Hematopoietic multipotent progenitor cell treated with erythropoietin and hydrocortisone succinate and interleukin-3 and kit ligand, for 6 days (in vitro differentiated cells): ENCODE measurements around the gene SCN4B.

Source experiments
- DNase-seq: peaks from one replicate; pipeline ENCODE4 v3.0.0-alpha.2; 2015

The SCN4B gene

DNA sequence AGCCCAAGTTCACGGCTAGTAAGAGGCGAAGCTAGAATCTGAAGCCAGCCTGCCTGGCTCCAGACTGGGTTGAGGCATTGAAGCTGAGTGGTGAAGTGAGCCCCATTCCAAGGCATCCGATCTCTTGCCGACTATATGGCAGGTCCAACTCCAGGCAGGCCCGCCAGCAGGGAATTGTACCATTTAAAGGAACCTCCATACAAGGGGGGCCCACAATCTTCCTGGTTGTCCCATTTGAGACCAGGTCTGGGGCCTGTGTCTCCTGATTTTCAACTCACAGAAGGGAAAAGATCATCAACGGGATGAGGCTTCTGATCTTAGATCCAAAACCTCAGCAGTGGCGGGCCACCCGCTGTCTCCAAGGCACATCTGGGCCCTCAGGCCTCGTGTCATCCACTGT is 19.7 kb upstream of the SCN4B start:
- DNase-seq: no peak

DNA sequence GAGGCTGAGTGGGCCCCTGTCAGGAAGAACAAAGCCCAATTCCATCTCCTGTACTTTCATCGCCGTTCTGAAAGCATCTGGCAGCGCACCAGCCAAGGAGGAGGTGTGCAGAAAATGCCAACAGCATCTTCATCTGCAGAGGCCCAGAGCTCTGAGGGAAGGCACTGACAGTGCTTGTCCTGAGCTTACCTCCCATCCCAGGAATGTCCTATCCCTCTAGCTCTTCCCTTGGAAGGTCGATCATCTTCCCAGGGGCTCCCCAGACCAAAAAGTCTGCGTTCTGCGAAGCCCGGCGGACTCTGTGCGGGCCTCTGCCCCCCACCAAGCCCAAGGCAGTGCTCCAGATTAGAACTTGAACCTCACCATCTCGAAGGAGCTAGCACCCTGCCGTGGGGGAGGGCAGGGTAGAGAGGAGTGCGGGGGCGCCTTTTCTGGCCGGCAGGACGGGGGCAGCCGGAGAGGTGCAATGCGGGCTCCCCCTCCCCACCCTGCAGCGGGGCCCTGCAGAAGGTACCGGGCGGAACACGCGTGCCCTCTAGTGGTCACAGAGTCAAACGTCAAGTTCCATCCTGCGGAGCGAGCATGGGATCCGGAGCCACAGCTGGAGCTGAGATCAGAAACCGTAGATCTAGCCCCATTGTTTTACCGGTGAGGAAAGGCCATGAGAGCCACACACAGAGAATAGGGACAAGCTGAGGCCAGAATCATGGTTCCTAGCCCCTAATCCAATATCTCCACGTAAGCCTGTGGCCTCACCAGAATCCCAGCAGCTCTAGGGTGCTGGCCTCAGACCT is 18.8 kb upstream of the SCN4B start:
- DNase-seq: peak; percentile 82

DNA sequence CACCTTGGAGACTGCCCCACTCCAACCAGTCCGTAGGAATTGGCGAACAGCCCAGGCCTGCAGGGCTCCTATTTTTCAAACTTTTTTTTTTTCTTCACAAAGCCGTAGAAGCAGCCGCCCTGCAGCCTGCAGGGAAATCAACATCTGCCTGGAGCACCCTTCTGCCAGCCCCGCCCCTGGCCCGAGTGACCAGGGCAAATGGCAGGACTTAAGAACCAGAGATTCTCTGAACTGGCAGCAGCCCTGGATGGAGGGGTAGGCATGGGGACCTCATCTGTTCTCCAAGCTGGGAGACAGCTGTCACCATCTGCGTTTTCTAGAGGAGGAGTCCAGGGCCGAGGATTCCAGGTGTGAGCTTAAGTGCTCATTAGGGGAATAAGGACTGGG is 18.3 kb upstream of the SCN4B start:
- DNase-seq: no peak

DNA sequence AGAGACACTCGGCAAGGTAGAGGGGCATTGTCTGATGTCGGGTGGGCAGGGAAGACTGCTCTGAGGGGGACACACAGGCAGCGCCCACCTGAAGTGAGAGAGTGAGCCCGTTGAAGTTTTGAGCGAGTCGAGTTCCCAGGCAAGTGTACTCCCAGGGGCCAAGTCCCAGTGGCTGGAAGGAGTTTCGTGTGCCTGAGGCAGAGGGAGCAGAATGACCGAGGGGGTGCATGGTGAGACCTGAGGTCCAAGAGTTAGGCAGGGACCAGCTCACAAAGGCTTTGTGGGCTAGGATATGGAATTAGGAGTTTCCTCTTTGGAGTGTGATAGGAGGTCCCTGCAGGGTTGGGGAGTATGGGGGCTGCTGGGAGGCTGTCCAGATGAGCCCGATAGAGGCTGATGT is 17.6 kb upstream of the SCN4B start:
- DNase-seq: no peak

DNA sequence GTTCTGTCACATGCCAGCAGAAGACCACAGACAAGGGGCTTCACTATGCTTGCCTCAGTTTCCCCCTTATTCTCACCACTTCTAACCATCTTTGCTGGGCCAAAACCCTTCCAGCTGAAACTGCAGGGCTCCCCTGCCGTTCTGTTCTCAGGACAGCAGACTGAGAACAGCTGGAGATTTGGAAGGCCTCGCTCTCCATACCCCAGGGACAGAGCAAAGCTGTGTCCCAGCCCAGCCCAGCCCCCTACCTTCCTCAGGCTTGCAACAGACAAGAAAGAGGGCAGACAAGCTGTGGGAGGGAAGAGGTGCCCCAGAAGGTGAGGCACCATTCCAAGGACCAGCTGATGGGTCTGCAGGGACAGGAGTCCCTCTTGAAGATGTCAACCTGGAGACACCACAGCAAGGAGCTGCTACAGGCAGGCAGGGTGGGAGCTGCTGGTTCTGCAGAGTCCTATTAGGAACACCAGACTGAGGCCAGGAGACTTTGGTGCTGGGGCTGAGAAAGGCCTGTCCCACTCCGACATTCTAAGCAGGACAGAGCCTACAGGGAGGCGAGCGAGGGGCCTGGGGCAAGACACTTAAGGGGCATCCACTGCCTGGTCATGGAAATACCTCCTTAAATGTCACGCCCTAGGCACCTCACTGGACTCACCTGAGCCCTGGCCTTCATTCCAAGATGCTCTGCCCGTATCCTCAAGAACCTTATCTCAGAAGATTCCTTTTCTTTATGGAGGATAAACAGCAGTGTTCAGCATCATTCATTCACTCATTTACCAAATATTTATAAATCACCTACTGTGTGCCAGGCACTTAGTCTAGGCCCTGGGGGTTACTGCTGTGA is 16.9 kb upstream of the SCN4B start:
- DNase-seq: no peak

DNA sequence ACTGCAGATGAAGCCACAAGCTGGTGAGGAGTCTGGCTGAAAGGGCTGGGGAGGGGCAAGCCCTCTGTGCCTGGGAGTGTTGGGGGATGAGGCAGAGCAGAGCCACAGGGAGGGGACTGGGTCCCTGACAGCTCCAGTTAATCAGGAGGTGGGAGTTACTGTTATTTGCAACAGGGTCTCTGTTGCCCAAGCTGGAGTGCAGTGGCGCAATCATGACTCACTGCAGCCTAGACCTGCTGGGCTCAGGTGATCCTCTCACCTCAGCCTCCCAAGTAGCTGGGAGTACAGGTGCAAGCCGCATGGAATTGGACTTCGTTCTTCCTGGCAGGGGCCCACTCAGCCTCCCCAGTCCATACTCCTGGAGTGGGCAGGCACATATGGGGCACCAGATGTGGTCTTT is 16.1 kb upstream of the SCN4B start:
- DNase-seq: no peak

DNA sequence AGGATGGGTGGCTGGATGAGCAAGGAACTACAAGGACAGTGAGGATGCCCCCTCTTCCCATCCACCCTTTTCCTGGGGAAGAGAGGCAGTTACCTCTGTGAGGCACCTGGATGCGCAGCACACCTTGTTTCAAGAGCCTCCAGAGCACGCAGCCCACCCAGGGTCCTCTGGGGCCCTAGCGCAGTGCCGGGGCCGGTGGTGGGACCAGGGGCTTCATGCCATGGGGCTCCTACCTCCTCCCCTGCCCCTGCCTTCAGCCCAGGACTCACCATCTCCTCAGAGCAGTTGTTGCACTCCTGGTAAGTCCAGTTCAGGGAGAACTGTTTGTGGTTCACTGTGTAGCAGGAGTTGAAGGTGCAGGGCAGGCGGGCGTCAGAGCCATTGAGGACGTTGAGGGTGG is 15.7 kb upstream of the SCN4B start:
- DNase-seq: no peak

DNA sequence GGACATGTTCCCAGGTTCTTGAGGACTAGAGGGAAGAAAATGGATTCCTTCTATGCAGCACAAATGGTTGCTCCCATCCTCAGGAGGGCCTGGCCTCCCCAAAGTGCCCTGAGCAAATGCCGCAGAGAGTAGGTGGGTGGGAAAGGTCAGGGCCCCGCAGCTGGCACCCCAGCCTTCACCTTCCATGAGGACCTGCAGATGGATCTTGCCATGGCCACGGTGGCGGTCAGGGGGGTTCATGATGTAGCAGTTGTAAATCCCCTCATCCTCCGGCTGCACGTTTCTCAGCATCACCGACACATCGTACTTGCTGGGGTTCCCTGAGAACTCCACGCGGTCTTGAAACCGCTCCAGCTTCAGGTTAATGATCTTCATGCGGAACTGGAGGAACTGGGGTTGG is 15.3 kb upstream of the SCN4B start:
- DNase-seq: no peak

DNA sequence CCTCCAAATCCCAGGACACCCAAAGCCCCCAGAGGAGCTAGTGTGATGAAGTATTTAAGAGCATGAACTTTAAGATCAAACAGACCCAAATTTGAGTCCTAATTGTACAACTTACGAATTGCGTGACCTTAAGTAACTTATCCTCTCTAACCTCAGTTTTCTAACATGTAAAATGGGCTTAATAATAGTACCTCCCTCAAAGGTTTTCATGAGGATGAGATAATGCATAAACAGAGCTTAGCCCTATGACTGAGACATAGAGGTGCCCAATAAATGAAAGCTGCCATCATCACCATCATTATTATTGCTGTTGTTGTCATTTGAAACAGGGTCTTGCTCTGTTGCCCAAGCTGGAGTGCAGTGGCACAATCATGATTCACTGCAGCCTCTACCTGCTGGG is 14.6 kb upstream of the SCN4B start:
- DNase-seq: no peak

DNA sequence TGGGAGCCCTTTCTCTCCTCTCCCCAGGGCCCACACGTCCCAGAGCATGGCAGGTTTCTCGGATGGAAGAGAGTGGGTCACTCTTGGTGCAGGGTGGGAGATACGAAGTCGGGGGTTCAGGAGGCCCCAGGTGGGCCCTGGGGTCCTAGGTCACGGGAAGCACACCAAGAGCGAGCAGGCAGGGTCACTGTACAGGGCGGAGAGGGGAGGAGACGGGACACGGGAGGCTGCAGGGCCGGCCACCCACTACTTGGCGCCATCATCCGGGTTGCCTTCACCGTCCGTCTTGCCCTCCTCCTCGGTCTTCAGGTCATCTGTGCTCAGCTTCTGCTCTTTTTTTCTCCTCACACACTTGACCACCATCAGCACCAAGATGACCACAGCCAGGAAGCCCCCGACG is 14.0 kb upstream of the SCN4B start:
- DNase-seq: no peak

DNA sequence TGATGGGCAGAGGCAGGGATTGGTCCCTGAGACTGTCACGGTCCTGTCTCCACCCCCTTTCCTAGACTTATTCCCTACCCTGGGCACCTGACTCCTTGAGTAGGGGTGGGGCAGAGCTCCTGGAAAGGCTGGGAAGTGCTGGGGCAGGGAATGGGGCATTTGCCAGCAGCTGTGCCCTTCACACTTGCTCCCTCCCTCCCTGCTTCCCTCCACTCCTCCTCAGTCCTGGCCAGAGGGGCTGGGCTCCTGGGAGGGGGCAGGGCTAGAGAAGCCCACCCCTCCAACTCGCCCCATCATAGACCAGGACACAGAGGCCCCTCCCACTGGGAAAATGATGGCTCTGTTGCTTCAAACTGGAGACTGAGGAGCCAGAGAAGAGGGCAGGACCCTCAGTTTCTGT is 12.3 kb upstream of the SCN4B start:
- no peak for DNase-seq

DNA sequence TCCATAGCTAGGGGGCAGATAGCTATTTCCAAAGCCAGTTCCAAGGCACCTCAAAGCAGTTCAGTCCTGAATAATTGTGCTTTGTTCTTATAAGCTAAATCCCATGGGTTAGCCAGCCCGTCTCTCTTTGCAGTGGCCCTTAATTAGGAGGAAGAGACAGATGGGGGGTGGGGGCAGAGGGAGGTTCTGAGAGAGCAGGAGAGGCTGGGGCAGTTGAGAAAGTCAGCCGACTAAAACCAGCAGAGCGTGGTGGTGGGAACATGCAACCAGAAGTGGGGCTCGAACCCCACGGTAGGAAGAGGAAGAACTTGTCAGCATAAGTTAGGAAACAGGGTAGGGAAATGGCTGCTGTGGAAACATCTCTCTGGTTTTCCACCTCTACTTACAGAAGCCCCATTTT is 10.9 kb upstream of the SCN4B start:
- DNase-seq: no peak

DNA sequence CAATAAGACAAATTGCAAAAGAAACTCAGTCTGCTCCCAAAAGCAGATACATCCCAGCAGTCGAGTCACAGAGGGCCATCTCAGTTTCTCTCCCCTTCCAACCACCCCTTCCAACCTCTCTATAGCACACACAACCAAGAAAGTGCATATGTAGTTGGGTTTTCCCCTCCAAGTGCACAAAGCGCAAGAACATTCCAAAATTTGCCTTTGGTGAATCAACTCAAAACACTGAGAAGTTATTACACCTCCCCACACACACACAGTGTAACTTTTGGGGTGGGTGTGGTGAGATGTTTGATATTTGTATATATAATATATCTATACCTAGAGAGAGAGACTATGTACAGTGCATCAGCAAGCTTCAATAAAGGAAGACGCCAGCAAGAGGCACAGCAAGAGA is 10.2 kb upstream of the SCN4B start:
- no peak for DNase-seq

DNA sequence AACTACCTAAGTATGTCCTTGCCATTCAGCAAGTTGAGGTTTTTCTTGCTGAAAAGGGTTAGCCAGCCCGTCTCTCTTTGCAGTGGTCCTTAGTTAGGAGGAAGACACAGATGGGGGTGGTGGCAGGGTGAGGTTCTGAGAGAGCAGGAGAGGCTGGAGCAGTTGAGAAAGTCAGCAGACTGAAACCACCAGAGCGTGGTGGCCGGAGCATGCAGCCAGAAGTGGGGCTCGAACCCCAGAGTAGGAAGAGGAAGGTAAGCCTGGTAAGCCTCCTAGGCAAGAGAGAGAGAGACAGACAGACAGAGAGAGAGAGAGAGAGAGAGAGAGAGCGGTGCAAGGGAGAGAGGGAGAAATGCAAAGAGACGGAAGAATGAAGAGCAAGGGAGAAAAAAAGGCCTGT is 9.2 kb upstream of the SCN4B start:
- no peak for DNase-seq

DNA sequence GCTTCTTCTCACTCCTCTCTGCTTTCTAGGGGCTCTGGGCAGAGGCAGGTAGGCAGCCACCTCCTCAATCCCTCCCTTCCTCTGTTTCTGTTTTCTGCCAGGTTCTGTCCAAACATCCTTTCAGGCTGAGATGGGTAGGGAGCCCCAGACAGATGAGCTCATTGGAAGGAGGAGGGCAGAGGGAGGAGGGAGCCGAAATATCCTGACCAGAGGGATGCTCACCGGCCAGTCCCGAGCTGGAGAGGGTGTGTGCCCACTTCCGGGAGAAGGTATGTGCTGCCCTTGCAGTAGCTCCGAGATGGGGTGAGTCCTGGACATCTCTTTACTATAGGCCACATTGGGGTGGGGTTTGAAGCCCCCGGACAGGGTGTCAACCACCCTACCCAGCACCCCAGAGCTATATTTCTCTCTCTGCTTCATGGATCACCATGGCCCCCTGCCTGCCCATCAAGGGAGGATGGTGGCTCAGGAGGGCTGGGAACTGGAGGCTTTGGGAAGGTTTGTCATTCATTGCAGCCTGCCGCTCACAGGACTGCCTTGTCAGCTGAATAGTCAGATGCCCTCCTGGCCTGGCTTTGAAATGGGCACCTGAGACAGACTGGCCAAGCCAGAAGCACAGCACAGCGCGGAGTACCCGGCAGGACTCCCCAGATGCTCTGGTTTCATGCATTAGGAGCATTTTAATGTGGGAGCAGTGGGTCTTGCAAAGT is 4.7 kb upstream of the SCN4B start:
- no peak for DNase-seq

DNA sequence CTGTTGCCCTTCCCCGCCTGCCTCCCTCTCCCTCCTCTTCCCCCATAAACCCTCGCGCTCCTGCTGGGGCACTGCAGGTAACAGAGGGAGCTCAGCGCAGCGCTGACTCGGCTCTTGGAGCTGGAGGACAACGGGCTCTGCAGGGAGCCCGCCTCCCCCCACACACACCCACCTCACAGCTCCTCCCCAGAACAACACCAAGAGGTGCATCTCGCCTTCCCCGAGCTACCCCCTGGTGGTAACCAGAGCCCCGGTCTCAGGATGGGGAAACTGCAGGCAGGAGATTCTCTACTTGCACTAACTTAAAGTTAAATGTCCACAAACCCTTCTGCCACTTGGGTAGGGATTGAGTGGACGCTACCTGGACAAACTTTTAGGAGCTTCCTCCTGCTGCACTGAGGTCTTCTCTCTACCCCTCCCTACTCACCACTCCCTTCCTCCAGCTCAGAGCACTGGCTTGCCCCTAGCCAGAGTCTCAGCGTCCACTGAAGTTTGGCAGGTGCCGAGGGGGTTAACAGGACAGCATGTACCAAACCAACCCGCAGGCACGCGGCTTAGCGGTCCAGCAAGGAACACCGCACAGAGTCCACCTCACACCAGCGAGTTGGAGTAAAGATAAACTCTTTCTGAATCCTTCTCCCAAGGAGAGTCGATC is 4.0 kb upstream of the SCN4B start:
- no peak for DNase-seq

DNA sequence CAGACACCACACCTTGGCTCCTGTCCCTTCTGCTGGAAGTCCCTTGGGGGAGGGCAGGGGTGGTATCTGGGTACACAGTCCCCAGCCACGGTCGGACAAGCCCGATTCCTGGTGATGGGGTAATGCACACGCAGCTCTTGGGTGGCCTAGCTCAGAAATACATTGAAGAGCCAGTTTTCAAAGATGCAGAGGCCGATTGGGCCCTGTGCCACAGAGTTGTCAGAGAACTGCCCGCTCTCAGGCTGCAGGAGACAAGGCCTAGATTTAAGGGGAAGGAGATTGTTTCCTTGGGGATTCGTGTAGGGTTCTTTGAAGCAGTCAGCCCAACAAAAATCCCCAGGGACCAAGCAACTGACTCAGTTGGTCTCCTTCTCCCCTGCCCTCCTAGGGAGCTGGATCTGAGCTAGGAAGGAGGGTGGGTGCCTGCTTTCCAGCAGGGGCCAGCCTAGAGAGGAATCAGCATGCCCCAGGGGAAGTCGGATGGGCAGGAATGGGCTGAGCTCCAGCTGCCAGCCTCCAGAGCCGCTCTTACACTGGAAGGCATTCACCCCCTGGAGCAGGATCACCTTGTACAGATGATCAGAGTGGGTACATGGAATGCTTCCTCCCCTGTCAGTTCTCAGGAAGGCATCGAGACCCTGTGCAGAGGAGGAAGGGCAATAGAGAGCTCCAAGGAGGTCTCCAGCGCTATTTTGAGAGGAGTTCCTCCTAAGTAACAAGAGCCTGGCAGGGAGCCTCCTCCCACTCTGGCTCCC is 3.3 kb upstream of the SCN4B start:
- no peak for DNase-seq

DNA sequence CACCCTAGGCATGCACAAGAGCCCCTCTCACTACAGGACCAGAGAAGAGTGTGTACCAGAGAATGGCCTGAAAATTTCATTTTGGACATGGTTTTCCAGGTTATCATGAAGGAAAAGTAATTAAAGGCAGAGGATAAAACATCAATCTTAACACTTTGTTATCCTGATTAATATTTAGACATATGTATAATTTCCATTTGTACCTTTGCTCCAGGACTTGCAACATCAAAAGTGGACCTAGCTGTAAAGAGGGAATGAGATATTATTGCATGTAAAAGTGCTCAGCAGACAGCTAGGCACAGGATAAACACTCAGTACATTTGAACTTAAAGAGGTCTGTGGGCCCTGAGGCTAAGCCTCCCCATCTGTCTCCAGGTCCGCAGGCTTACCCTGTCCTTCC is 2.0 kb upstream of the SCN4B start:
- no peak for DNase-seq

DNA sequence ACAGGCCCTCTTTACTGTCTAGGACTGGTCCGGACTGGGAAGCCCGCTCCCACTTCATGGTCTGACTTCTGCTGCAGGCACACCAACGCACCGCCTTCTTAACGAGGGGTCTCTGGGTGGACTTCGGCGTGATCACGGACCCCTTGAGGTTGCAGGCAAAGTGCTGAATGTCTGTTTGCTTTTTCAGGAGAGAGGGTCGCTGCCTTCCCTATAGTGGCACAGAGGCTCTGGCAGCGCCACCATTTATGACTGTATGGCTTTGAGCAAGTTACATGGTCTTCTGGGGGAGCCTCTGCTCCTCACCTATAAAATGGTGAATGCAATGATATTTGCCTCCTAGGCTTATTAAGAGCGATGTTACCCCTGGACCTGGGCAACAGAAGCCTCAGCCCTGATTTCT is 1.4 kb upstream of the SCN4B start:
- DNase-seq: no peak

DNA sequence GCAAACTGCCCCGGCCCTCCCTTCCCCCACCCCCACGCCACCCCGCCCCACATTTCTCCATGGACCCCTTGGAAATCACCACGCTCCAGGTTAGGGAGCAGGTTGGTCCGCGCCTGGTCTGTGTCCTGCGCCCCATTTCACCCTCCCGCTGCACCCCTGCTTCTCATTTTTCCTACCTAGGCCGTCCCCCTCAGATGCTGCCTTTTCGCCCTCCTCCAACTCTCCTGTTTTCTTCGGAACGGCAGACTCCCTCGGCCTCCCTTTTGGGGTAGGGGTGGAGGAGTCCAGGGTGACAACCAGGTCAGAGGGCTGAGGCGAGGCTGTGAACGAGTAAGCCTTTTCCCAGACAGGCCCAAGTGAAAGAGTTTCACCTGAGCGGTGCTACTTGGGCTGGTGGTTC is 893 bp upstream of the SCN4B start:
- DNase-seq: no peak

DNA sequence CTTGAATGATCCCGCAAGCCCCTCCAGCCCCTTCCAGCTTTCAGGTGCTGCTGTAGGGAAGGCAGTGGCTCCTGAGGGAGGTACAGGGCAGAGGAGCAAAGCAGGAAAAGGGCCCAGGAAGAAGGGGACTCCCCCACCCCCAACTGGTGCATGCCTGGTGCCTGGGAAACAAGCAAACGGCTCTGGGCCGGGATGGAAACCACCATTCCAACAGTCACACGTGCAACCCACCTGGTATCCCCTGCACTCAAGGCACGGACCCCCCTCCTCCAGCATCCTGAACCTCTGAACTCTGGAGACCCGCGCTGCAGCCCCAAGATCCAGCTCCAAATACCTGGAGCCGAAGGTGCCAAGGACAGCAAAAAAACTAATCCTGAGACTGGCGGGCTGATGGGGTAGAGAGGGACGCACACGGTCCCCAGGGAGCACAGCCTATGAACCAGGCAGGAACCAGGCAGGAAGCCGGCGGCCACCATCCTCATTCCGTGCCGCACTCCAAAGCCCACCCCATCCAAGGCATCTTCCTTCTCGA is 537 bp downstream of the SCN4B start:
- no peak for DNase-seq

DNA sequence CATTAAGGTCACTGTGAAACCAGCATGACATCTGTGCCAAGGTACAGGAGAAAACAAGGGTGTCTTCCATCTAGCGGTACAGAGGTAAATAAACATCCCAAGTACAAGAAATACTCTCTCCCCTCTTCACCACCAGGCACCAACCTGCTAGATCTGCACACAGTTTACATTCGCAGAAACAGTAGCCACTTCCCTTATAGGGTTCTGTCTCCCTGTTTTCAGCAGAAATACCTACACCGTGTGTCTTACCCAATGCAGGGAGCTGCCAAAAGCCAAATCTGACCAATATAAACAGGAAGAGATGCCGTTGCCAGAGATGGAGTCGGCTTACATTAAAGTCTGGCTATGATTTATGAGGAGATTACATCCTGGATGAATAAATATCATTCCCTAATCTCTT is 1.2 kb downstream of the SCN4B start:
- DNase-seq: no peak
